ENCODE data around the gene MAGI3.

DNA sequence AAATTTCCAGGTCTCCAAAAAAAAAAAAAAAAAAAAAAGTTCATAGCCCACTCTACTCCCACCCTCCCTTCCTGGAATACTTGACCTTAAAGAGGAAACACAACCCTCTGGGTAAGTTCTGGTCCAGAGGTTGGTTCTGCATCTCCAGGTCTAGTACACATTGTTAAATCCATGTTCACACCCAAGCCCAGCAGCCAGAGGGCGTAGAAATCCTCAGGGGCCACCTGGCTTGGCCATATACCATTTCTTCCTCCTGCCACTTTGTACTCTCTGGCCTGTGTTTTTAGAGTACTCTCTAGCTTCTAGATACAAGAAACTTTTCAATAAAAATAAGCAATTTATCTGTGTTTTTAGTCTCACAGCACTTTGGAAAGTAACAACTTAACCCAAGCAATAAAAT, 279.7 kb downstream of the MAGI3 start:
- TF ChIP-seq, protein P1, sequence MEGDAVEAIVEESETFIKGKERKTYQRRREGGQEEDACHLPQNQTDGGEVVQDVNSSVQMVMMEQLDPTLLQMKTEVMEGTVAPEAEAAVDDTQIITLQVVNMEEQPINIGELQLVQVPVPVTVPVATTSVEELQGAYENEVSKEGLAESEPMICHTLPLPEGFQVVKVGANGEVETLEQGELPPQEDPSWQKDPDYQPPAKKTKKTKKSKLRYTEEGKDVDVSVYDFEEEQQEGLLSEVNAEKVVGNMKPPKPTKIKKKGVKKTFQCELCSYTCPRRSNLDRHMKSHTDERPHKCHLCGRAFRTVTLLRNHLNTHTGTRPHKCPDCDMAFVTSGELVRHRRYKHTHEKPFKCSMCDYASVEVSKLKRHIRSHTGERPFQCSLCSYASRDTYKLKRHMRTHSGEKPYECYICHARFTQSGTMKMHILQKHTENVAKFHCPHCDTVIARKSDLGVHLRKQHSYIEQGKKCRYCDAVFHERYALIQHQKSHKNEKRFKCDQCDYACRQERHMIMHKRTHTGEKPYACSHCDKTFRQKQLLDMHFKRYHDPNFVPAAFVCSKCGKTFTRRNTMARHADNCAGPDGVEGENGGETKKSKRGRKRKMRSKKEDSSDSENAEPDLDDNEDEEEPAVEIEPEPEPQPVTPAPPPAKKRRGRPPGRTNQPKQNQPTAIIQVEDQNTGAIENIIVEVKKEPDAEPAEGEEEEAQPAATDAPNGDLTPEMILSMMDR (IDR thresholded peaks at IDR 0.05): no peak
- TF ChIP-seq EP300 (IDR thresholded peaks at IDR 0.05) (no peak), POLR2A (IDR thresholded peaks at IDR 0.05) (no peak)
